ENCODE results near the gene LLGL2. TPM values are rescaled to one million over a fixed set of nuclear protein-coding genes. Genes with fewer than 3 reads are reported as not detected.

The LLGL2 gene
- total RNA-seq, 1 experiment from 2014 or later: 10.8 TPM

GRCh38 chr17:75513641-75514000 is 11.9 kb upstream of the LLGL2 start:
- H3K36me3 ChIP-seq (ENCODE audit: insufficient read depth, low read length, poor library complexity, severe bottlenecking): peaks cover 4% of the 10 kb centered on the region
- H3K4me3 ChIP-seq (ENCODE audit: low read depth, low read length, poor library complexity, severe bottlenecking): no peak overlapping the region
- H3K9me3 ChIP-seq (ENCODE audit: low read depth, low read length, poor library complexity, severe bottlenecking): no peaks in the 10 kb centered on the region
- BruUV-seq (replicated peaks): no TSS peak
- ChIA-PET CTCF (no interaction called here), POLR2A (ENCODE audit: low non-redundant PET) (no interaction called here)
- DNase-seq (ENCODE audit: low spot score): no peak
- no peaks in the 10 kb centered on the region for H3K27me3 ChIP-seq (replicated peaks; ENCODE audit: insufficient read depth, low read depth, low read length, poor library complexity)
- TF ChIP-seq CTCF (conservative IDR thresholded peaks at IDR 0.05; ENCODE audit: low read depth, low read length) (no peak), EZH2 (IDR thresholded peaks at IDR 0.05; ENCODE audit: borderline replicate concordance, low read depth, low read length, poor library complexity, severe bottlenecking) (no peak)
- no peaks in the 10 kb centered on the region for H3K4me1 ChIP-seq (ENCODE audit: insufficient read depth, low read length, poor library complexity, severe bottlenecking)
- intact Hi-C loops (cut with micrococcal nuclease; ENCODE audit: unreplicated experiment): no loop called here
- no peak overlapping the region for H3K27ac ChIP-seq (ENCODE audit: low read depth, low read length, poor library complexity, severe bottlenecking)

- no peak for DNase-seq (ENCODE audit: low spot score)
- TF ChIP-seq EZH2 (IDR thresholded peaks at IDR 0.05; ENCODE audit: borderline replicate concordance, low read depth, low read length, poor library complexity, severe bottlenecking): no peak
- TF ChIP-seq CTCF (conservative IDR thresholded peaks at IDR 0.05; ENCODE audit: low read depth, low read length): no peak
- POLR2A ChIA-PET (ENCODE audit: low non-redundant PET): no interaction called here
Measured at GRCh38 chr17:75514299-75514918, 11.1 kb upstream of the LLGL2 start.

DNA sequence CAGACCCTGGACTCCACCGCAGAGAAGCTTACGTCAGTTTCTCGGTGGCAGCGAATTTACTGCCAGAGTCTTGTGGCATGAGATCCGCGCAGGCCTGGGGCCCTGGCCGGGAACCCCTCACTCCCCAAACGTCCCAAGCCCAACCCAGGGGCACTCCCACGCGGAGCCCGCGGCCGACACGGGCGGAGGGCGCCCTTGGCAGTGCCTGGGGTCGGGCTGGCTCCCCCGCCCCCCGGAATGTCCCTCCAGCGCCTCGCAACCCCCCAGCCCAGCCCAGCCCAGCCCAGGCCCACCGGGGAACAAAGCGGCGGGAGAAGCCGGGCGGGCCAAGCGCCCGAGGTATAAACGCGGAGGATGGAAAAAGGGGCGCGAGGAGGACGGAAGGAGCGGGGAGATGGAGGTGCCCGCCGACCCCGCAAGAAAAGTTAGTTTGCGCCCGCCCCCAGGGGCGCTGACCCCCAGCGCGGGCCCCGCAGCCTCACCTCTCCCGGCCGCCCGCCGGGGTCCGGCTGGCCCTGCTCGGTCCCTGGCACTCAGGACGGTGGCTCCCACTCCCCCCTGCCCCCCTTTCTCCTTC is 10.5 kb upstream of the LLGL2 start:
- H3K27me3 ChIP-seq (replicated peaks; ENCODE audit: insufficient read depth, low read depth, low read length, poor library complexity): no peaks in the 10 kb centered on the region
- TF ChIP-seq EZH2 (IDR thresholded peaks at IDR 0.05; ENCODE audit: borderline replicate concordance, low read depth, low read length, poor library complexity, severe bottlenecking): no peak
- TF ChIP-seq CTCF (conservative IDR thresholded peaks at IDR 0.05; ENCODE audit: low read depth, low read length): no peak
- intact Hi-C loops (cut with micrococcal nuclease; ENCODE audit: unreplicated experiment): loop anchor here (1.0 to 5.0 kb wide), 2 partner anchors 72 to 89 kb away; partner anchors contain the start of gene MYO15B
- H3K4me3 ChIP-seq (ENCODE audit: low read depth, low read length, poor library complexity, severe bottlenecking): peak overlapping the region; percentile 87
- CTCF ChIA-PET: no interaction called here
- peaks cover 6% of the 10 kb centered on the region for H3K36me3 ChIP-seq (ENCODE audit: insufficient read depth, low read length, poor library complexity, severe bottlenecking)
- no peaks in the 10 kb centered on the region for H3K4me1 ChIP-seq (ENCODE audit: insufficient read depth, low read length, poor library complexity, severe bottlenecking)
- POLR2A ChIA-PET (ENCODE audit: low non-redundant PET): no interaction called here
- no peaks in the 10 kb centered on the region for H3K9me3 ChIP-seq (ENCODE audit: low read depth, low read length, poor library complexity, severe bottlenecking)
- DNase-seq (ENCODE audit: low spot score): peak; percentile 34
- H3K27ac ChIP-seq (ENCODE audit: low read depth, low read length, poor library complexity, severe bottlenecking): peak overlapping the region; percentile 80
- BruUV-seq (replicated peaks): no TSS peak

More at GRCh38 chr17:75514299-75514918, 11.1 kb upstream of the LLGL2 start:
- BruUV-seq (replicated peaks): no TSS peak
- peaks cover 4% of the 10 kb centered on the region for H3K36me3 ChIP-seq (ENCODE audit: insufficient read depth, low read length, poor library complexity, severe bottlenecking)
- H3K27me3 ChIP-seq (replicated peaks; ENCODE audit: insufficient read depth, low read depth, low read length, poor library complexity): no peaks in the 10 kb centered on the region
- peak overlapping the region; percentile 87 for H3K4me3 ChIP-seq (ENCODE audit: low read depth, low read length, poor library complexity, severe bottlenecking)
- CTCF ChIA-PET: no interaction called here
- intact Hi-C loops (cut with micrococcal nuclease; ENCODE audit: unreplicated experiment): no loop called here
- H3K9me3 ChIP-seq (ENCODE audit: low read depth, low read length, poor library complexity, severe bottlenecking): no peaks in the 10 kb centered on the region
- H3K27ac ChIP-seq (ENCODE audit: low read depth, low read length, poor library complexity, severe bottlenecking): peak overlapping the region; percentile 80
- H3K4me1 ChIP-seq (ENCODE audit: insufficient read depth, low read length, poor library complexity, severe bottlenecking): no peaks in the 10 kb centered on the region

Data from A673 (cell line).